Erythroblast (primary cell): ENCODE results near the gene CPEB2.

Experiments used
- GATA1 ChIP-seq: IDR thresholded peaks from 2 replicates; pipeline ENCODE4 v1.6.1; 2011; ENCODE audit warnings: low read depth, mild to moderate bottlenecking, control low read depth, low read length, moderate library complexity
- POLR2A ChIP-seq: IDR thresholded peaks from 2 replicates; pipeline ENCODE4 v1.6.1; 2011; ENCODE audit warnings: mild to moderate bottlenecking, low read length

DNA sequence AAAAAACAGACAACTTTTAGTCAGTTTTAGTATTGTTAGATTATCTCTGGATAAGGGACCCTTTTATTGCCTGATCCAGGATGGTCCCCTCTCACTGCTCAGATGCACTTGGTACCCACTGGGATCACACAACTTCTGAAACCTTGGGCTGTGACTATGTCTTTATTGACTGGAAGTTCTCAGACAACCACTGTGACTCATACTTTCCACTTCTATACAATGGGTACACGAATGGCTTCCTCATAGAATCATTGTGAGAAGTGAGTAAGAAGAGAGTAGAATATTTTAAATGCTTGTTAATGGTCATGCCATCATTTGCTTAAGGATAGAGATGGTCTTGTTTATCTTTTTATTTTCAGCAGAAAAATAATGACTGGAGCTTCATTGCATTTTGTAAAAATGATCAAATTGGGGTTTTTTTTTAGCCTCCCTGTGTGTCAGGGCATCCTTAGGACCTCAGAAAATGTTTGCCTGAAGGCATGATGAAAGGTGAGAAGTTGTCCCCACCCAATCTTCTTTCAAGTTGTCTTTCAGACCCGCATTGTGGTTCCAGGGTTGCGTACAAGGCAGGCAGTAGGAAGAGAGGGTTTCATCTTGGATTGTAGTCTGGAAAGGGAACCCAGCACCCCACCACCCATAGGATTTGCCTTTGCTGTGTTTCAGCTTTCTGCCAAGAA is 115.1 kb downstream of the CPEB2 start:
- TF ChIP-seq POLR2A (no peak), GATA1 (no peak)
